ENCODE data around the gene GNAZ.

GNAZ gene

GRCh38 chr22:23065495-23066122 is 4.7 kb upstream of the GNAZ start:
- Histone ChIP-seq H3K4me3 (ENCODE audit: low read length in 2 of 2) (no peak overlapping the region), H3K27me3 (ENCODE audit: control insufficient read depth in 2 of 2, insufficient read depth in 2 of 2, low read length in 2 of 2) (peaks cover 3 to 5% of the 10 kb centered on the region in 2 donors)

GRCh38 chr22:23066200-23067022 is 3.9 kb upstream of the GNAZ start:
- Histone ChIP-seq H3K9me3 (ENCODE audit: control insufficient read depth in 2 of 2, low read length in 2 of 2) (no peaks in the 10 kb centered on the region), H3K4me1 (ENCODE audit: control insufficient read depth in 2 of 2, insufficient read depth in 2 of 2, low read length in 2 of 2) (peaks cover 4 to 6% of the 10 kb centered on the region in 2 donors), H3K27ac (ENCODE audit: low read depth in 2 of 2, low read length in 2 of 2) (no peak overlapping the region), H3K9ac (ENCODE audit: low read depth in 1 of 2, low read length in 2 of 2) (no peak overlapping the region), H3K36me3 (ENCODE audit: control insufficient read depth in 2 of 2, insufficient read depth in 2 of 2, low read length in 2 of 2) (no peaks in the 10 kb centered on the region), H3K4me3 (ENCODE audit: low read length in 2 of 2) (no peak overlapping the region), H3K27me3 (ENCODE audit: control insufficient read depth in 2 of 2, insufficient read depth in 2 of 2, low read length in 2 of 2) (peaks cover 5 to 12% of the 10 kb centered on the region in 2 donors)

More at GRCh38 chr22:23065495-23066122, 4.7 kb upstream of the GNAZ start:
- Histone ChIP-seq H3K27ac (ENCODE audit: low read depth in 2 of 2, low read length in 2 of 2) (no peak overlapping the region), H3K9me3 (ENCODE audit: control insufficient read depth in 2 of 2, low read length in 2 of 2) (no peaks in the 10 kb centered on the region), H3K4me1 (ENCODE audit: control insufficient read depth in 2 of 2, insufficient read depth in 2 of 2, low read length in 2 of 2) (peaks cover 3 to 4% of the 10 kb centered on the region in 2 donors), H3K9ac (ENCODE audit: low read depth in 1 of 2, low read length in 2 of 2) (no peak overlapping the region), H3K36me3 (ENCODE audit: control insufficient read depth in 2 of 2, insufficient read depth in 2 of 2, low read length in 2 of 2) (no peaks in the 10 kb centered on the region)

- H3K4me1 ChIP-seq (ENCODE audit: control insufficient read depth in 2 of 2, insufficient read depth in 2 of 2, low read length in 2 of 2): peaks cover 4 to 7% of the 10 kb centered on the region in 2 donors
- no peak overlapping the region for H3K4me3 ChIP-seq (ENCODE audit: low read length in 2 of 2)
- no peaks in the 10 kb centered on the region for H3K36me3 ChIP-seq (ENCODE audit: control insufficient read depth in 2 of 2, insufficient read depth in 2 of 2, low read length in 2 of 2)
- H3K27ac ChIP-seq (ENCODE audit: low read depth in 2 of 2, low read length in 2 of 2): no peak overlapping the region
- no peaks in the 10 kb centered on the region for H3K9me3 ChIP-seq (ENCODE audit: control insufficient read depth in 2 of 2, low read length in 2 of 2)
- H3K9ac ChIP-seq (ENCODE audit: low read depth in 1 of 2, low read length in 2 of 2): no peak overlapping the region
- H3K27me3 ChIP-seq (ENCODE audit: control insufficient read depth in 2 of 2, insufficient read depth in 2 of 2, low read length in 2 of 2): peaks cover 8 to 12% of the 10 kb centered on the region in 2 donors
These were observed 3.2 kb upstream of the GNAZ start for GRCh38 chr22:23067023-23067650.

- Histone ChIP-seq H3K9me3 (ENCODE audit: control insufficient read depth in 2 of 2, low read length in 2 of 2) (no peaks in the 10 kb centered on the region), H3K9ac (ENCODE audit: low read depth in 1 of 2, low read length in 2 of 2) (no peak overlapping the region), H3K27me3 (ENCODE audit: control insufficient read depth in 2 of 2, insufficient read depth in 2 of 2, low read length in 2 of 2) (peaks cover 9 to 12% of the 10 kb centered on the region in 2 donors), H3K27ac (ENCODE audit: low read depth in 2 of 2, low read length in 2 of 2) (no peak overlapping the region), H3K36me3 (ENCODE audit: control insufficient read depth in 2 of 2, insufficient read depth in 2 of 2, low read length in 2 of 2) (no peaks in the 10 kb centered on the region), H3K4me3 (ENCODE audit: low read length in 2 of 2) (no peak overlapping the region), H3K4me1 (ENCODE audit: control insufficient read depth in 2 of 2, insufficient read depth in 2 of 2, low read length in 2 of 2) (peaks cover 4 to 7% of the 10 kb centered on the region in 2 donors)
These were observed 2.6 kb upstream of the GNAZ start for GRCh38 chr22:23067691-23068090.

GRCh38 chr22:23068096-23068831 is 2.1 kb upstream of the GNAZ start:
- Histone ChIP-seq H3K27ac (ENCODE audit: low read depth in 2 of 2, low read length in 2 of 2) (no peak overlapping the region), H3K9me3 (ENCODE audit: control insufficient read depth in 2 of 2, low read length in 2 of 2) (no peaks in the 10 kb centered on the region), H3K36me3 (ENCODE audit: control insufficient read depth in 2 of 2, insufficient read depth in 2 of 2, low read length in 2 of 2) (no peaks in the 10 kb centered on the region), H3K27me3 (ENCODE audit: control insufficient read depth in 2 of 2, insufficient read depth in 2 of 2, low read length in 2 of 2) (peaks cover 9 to 12% of the 10 kb centered on the region in 2 donors), H3K9ac (ENCODE audit: low read depth in 1 of 2, low read length in 2 of 2) (no peak overlapping the region), H3K4me1 (ENCODE audit: control insufficient read depth in 2 of 2, insufficient read depth in 2 of 2, low read length in 2 of 2) (peaks cover 4 to 7% of the 10 kb centered on the region in 2 donors), H3K4me3 (ENCODE audit: low read length in 2 of 2) (no peak overlapping the region)

- H3K4me3 ChIP-seq (ENCODE audit: low read length in 2 of 2): no peak overlapping the region
- H3K4me1 ChIP-seq (ENCODE audit: control insufficient read depth in 2 of 2, insufficient read depth in 2 of 2, low read length in 2 of 2): peaks cover 4 to 7% of the 10 kb centered on the region in 2 donors
- no peak overlapping the region for H3K9ac ChIP-seq (ENCODE audit: low read depth in 1 of 2, low read length in 2 of 2)
- H3K27ac ChIP-seq (ENCODE audit: low read depth in 2 of 2, low read length in 2 of 2): no peak overlapping the region
- H3K36me3 ChIP-seq (ENCODE audit: control insufficient read depth in 2 of 2, insufficient read depth in 2 of 2, low read length in 2 of 2): no peaks in the 10 kb centered on the region
- no peaks in the 10 kb centered on the region for H3K9me3 ChIP-seq (ENCODE audit: control insufficient read depth in 2 of 2, low read length in 2 of 2)
- peaks cover 9 to 12% of the 10 kb centered on the region in 2 donors for H3K27me3 ChIP-seq (ENCODE audit: control insufficient read depth in 2 of 2, insufficient read depth in 2 of 2, low read length in 2 of 2)
These were observed 1.4 kb upstream of the GNAZ start for GRCh38 chr22:23068832-23069385.

- H3K4me1 ChIP-seq (ENCODE audit: control insufficient read depth in 2 of 2, insufficient read depth in 2 of 2, low read length in 2 of 2): peaks cover 4 to 7% of the 10 kb centered on the region in 2 donors
- H3K9me3 ChIP-seq (ENCODE audit: control insufficient read depth in 2 of 2, low read length in 2 of 2): no peaks in the 10 kb centered on the region
- H3K9ac ChIP-seq (ENCODE audit: low read depth in 1 of 2, low read length in 2 of 2): peak overlapping the region; percentile 18 to 56
- no peaks in the 10 kb centered on the region for H3K36me3 ChIP-seq (ENCODE audit: control insufficient read depth in 2 of 2, insufficient read depth in 2 of 2, low read length in 2 of 2)
- H3K4me3 ChIP-seq (ENCODE audit: low read length in 2 of 2): peak overlapping the region; percentile 69 to 70
- no peak overlapping the region for H3K27ac ChIP-seq (ENCODE audit: low read depth in 2 of 2, low read length in 2 of 2)
- H3K27me3 ChIP-seq (ENCODE audit: control insufficient read depth in 2 of 2, insufficient read depth in 2 of 2, low read length in 2 of 2): peaks cover 9 to 12% of the 10 kb centered on the region in 2 donors
These were observed 589 bp upstream of the GNAZ start for GRCh38 chr22:23069502-23070357.

GRCh38 chr22:23071230-23072076 is 1.1 kb downstream of the GNAZ start:
- Histone ChIP-seq H3K27ac (ENCODE audit: low read depth in 2 of 2, low read length in 2 of 2) (no peak overlapping the region), H3K36me3 (ENCODE audit: control insufficient read depth in 2 of 2, insufficient read depth in 2 of 2, low read length in 2 of 2) (no peaks in the 10 kb centered on the region), H3K4me1 (ENCODE audit: control insufficient read depth in 2 of 2, insufficient read depth in 2 of 2, low read length in 2 of 2) (peaks cover 4 to 7% of the 10 kb centered on the region in 2 donors), H3K27me3 (ENCODE audit: control insufficient read depth in 2 of 2, insufficient read depth in 2 of 2, low read length in 2 of 2) (peaks cover 9 to 12% of the 10 kb centered on the region in 2 donors), H3K9me3 (ENCODE audit: control insufficient read depth in 2 of 2, low read length in 2 of 2) (no peaks in the 10 kb centered on the region), H3K4me3 (ENCODE audit: low read length in 2 of 2) (peak overlapping the region in 1 of 2 donors; percentile 59), H3K9ac (ENCODE audit: low read depth in 1 of 2, low read length in 2 of 2) (no peak overlapping the region)
